ENCODE data around the gene PLA2G2C.

Gene PLA2G2C

GRCh38 chr1:20124456-20125057 is 61.8 kb downstream of the PLA2G2C start:
- Histone ChIP-seq H3K4me3 (replicated peaks; ENCODE audit: low read depth, low read length) (no peak overlapping the region), H3K27me3 (replicated peaks; ENCODE audit: control insufficient read depth, insufficient read depth, low read length) (no peaks in the 10 kb centered on the region), H3K36me3 (ENCODE audit: control insufficient read depth, insufficient read depth, low read length) (no peaks in the 10 kb centered on the region)
- TF ChIP-seq CTCF (IDR thresholded peaks at IDR 0.05; ENCODE audit: insufficient read depth, low read length, poor library complexity, severe bottlenecking), result no peak
- DNase-seq (ENCODE audit: extremely low read depth, insufficient read length), result peak; percentile 36

- H3K36me3 ChIP-seq (ENCODE audit: control insufficient read depth, insufficient read depth, low read length), result no peaks in the 10 kb centered on the region
- H3K4me3 ChIP-seq (replicated peaks; ENCODE audit: low read depth, low read length), result no peak overlapping the region
- H3K27me3 ChIP-seq (replicated peaks; ENCODE audit: control insufficient read depth, insufficient read depth, low read length), result no peaks in the 10 kb centered on the region
- TF ChIP-seq CTCF (IDR thresholded peaks at IDR 0.05; ENCODE audit: insufficient read depth, low read length, poor library complexity, severe bottlenecking), result no peak
- DNase-seq (ENCODE audit: extremely low read depth, insufficient read length), result no peak
Observed at GRCh38 chr1:20123722-20124455, 62.4 kb downstream of the PLA2G2C start.

- no peak overlapping the region for H3K4me3 ChIP-seq (replicated peaks; ENCODE audit: low read depth, low read length)
- no peaks in the 10 kb centered on the region for H3K36me3 ChIP-seq (ENCODE audit: control insufficient read depth, insufficient read depth, low read length)
- H3K27me3 ChIP-seq (replicated peaks; ENCODE audit: control insufficient read depth, insufficient read depth, low read length), result no peaks in the 10 kb centered on the region
- DNase-seq (ENCODE audit: extremely low read depth, insufficient read length), result no peak
- TF ChIP-seq CTCF (IDR thresholded peaks at IDR 0.05; ENCODE audit: insufficient read depth, low read length, poor library complexity, severe bottlenecking), result no peak
Observed at GRCh38 chr1:20120796-20121195, 65.5 kb downstream of the PLA2G2C start.

- Histone ChIP-seq H3K4me3 (replicated peaks; ENCODE audit: low read depth, low read length) (no peak within 1 kb of the TSS), H3K36me3 (ENCODE audit: control insufficient read depth, insufficient read depth, low read length) (no peaks in the 10 kb centered on the region), H3K27me3 (replicated peaks; ENCODE audit: control insufficient read depth, insufficient read depth, low read length) (no peaks in the 10 kb centered on the region)
- DNase-seq (ENCODE audit: extremely low read depth, insufficient read length), result peak; percentile 30
- TF ChIP-seq CTCF (IDR thresholded peaks at IDR 0.05; ENCODE audit: insufficient read depth, low read length, poor library complexity, severe bottlenecking), result no peak
Observed at GRCh38 chr1:20119347-20119746, 67.0 kb downstream of the PLA2G2C start, which contains the start of gene PLA2G2D. PLA2G2D (minus strand) TSS chr1:20119536; CDS start chr1:20119498, 38 bp downstream.

GRCh38 chr1:20117236-20117635 is 69.1 kb downstream of the PLA2G2C start:
- H3K27me3 ChIP-seq (replicated peaks; ENCODE audit: control insufficient read depth, insufficient read depth, low read length), result no peaks in the 10 kb centered on the region

More at GRCh38 chr1:20117236-20117635, 69.1 kb downstream of the PLA2G2C start:
- no peak for DNase-seq (ENCODE audit: extremely low read depth, insufficient read length)
- Histone ChIP-seq H3K36me3 (ENCODE audit: control insufficient read depth, insufficient read depth, low read length) (no peaks in the 10 kb centered on the region), H3K4me3 (replicated peaks; ENCODE audit: low read depth, low read length) (no peak overlapping the region)
- TF ChIP-seq CTCF (IDR thresholded peaks at IDR 0.05; ENCODE audit: insufficient read depth, low read length, poor library complexity, severe bottlenecking), result no peak
